Retinal pigment epithelial cell (primary cell): ENCODE results near the gene ACTG1.

Experiments
- DNase-seq: peaks from one replicate; pipeline ENCODE4 v3.0.0-alpha.2; 2010; ENCODE audit warnings: low read depth
- H3K4me3 ChIP-seq: 2 replicates; pipeline ENCODE4 v1.5.1; 2011; ENCODE audit warnings: mild to moderate bottlenecking, low read length, control low read depth, moderate library complexity
- TF ChIP-seq, protein P1 (sequence below): conservative IDR thresholded peaks from 2 replicates; pipeline ENCODE4 v1.5.1; 2011; ENCODE audit warnings: low read depth, low read length, control low read depth, inconsistent platforms

ACTG1 gene

DNA sequence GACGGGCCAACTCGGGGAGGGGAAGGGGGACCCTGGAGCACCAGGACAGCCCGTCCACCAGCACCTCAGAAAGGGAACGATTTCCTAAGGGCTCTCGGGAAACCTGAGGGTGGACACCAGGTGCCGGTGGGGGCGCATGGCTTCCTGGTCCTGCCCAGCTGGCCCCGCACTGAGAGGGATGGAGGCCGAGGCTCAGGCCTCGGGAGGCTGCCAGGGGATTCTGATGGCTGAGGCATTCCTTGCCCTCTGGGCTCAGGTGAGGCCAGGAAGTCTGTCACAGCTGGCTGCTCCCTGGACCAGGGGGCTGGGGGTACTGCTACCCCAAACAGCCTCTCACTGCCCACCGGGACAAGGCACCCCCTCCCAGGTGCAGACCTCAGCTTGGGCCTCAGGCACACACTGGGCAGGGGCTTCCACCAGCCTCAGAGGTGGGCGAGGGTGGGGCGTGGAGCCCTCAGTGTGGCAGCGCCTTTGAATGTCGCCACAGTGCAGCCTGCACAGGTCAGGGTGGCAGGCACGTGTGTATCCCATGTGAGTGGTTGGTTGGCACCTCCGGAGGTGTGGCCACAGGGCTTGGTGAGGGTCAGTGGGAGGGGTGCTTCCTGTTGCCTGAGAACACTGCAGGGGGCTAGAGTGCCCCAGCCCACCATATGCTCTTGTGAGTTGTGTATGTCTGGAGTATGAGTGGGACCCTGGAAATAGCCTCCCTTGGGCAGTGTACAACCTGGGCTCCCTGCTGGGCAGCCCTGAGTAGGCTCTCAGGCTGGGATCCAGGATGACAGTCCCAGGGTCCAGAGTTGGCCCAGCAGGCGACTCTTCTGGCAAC, 11.7 kb upstream of the ACTG1 start:
- DNase-seq, result no peak
- TF ChIP-seq, protein P1, sequence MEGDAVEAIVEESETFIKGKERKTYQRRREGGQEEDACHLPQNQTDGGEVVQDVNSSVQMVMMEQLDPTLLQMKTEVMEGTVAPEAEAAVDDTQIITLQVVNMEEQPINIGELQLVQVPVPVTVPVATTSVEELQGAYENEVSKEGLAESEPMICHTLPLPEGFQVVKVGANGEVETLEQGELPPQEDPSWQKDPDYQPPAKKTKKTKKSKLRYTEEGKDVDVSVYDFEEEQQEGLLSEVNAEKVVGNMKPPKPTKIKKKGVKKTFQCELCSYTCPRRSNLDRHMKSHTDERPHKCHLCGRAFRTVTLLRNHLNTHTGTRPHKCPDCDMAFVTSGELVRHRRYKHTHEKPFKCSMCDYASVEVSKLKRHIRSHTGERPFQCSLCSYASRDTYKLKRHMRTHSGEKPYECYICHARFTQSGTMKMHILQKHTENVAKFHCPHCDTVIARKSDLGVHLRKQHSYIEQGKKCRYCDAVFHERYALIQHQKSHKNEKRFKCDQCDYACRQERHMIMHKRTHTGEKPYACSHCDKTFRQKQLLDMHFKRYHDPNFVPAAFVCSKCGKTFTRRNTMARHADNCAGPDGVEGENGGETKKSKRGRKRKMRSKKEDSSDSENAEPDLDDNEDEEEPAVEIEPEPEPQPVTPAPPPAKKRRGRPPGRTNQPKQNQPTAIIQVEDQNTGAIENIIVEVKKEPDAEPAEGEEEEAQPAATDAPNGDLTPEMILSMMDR, result no peak
- no peak overlapping the region for H3K4me3 ChIP-seq

DNA sequence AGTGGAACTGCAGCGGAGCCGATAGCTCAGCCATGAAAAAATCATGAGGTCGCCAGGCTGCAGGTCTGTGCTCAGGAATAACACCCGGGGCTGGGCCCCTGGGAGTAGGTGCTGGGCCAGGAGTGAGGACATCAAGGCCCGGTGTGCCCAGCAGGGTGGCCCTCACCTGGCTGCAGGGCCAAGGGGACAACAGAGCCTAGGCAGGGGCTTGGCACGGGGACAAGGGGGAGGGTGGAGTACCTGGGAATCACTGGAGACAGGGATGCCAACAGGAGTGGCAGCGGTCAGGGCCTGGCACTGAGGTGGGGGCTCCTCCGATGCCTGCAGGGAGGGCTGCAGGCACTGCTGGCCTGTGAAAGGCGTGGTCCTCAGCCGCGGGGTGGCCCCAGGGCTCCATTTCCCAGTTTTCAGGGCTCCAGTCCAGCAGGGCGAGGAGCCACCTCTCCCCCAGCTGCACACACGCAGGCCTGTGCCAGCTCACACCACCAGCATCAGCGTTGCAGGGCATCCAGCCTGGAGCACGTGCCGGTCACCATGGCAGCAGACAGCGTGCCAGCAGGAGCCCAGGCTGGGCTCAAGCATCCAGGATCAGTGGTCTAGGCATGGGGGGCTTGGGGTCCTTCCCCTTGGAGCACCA, 10.9 kb upstream of the ACTG1 start:
- no peak for DNase-seq
- TF ChIP-seq, protein P1, result no peak
- H3K4me3 ChIP-seq, result no peak overlapping the region

DNA sequence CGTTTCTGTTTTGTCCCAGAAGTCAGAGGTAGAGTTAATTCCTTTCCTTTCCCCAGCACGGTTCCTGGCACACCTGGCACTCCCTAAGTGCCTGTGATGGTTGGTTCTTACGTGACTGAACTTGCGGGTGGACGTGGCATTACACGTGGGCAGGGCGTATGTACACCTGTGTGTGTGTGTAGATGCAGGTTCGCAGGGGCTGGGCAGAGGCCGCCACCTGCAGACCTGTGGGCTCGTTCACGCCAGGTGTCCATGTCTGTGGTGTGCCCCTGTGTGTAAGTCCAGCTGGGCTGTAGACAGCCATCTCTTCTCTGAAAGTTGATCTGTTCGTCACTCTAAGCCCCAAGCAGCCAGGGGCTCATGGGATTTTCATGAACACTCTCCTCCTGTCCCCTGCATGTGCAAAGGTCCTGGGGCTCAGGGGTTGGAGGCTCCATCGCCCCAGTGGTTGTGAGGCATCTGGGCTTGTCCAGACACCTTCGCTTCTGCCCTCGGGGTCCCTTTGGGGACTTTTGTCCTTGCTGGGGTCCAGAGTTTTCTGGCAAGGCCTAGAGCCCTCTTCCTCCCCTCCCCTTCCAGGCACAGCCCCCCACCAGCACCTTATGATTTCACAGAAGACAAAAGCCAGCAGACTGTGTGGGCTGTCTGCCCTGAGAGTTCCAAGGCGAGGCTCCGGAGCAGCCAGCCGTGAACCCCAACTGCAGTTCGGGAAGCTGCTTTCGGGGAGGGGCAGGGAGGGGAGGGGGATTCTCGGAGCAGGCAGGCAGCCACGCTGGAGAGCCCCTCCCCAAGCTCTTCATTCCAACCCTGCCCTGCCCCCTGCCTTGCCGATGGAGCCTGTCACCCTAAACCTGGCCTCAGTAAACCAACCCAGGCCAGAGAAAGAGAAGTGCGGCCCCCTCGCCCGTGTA, 10.1 kb upstream of the ACTG1 start:
- TF ChIP-seq, protein P1, result peak; percentile 53
- DNase-seq, result no peak
- H3K4me3 ChIP-seq, result no peak overlapping the region

DNA sequence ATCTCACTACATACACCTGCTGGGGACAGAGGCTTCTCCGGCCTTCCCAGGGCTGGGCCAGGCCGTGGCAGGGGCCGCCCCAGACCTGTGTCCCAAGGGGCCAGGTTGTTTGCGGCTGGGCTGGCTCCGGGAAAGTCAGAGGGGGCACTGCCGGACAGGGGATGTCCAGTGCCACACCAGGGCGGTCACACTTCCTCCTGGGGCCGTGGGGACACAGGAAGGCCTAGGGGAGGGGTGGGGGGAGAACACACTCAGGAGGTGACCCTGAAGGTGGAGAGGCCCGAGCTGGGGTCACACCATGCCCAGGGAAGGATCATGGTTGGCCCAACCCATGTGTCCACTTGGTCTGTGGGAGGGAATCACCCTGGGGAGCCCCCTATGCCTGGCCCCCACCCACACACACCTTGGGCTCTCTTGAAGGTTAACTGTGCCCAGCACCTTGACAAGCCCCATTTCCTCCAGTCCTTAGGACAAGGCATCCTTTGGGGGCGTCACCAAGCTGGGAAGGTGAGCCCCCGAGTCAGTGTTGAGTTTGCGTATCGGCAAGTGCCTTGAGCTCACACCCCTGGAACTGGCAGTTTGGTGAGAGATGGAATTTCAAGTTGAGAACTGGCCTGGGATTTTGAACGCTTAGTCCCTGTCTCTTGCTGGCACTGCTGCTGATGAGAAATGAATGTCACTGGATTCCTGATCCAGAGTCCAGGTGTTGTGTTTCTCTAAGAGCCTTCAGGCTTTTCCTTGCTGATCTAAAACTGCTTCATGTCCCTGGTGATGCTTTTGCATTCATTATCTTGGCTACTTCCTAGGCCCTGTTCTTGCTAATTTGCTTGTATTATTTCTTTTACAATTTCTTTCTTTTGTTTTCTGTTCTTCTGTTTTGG, 7.7 kb upstream of the ACTG1 start:
- TF ChIP-seq, protein P1, result no peak
- H3K4me3 ChIP-seq, result peak overlapping the region; percentile 33

DNA sequence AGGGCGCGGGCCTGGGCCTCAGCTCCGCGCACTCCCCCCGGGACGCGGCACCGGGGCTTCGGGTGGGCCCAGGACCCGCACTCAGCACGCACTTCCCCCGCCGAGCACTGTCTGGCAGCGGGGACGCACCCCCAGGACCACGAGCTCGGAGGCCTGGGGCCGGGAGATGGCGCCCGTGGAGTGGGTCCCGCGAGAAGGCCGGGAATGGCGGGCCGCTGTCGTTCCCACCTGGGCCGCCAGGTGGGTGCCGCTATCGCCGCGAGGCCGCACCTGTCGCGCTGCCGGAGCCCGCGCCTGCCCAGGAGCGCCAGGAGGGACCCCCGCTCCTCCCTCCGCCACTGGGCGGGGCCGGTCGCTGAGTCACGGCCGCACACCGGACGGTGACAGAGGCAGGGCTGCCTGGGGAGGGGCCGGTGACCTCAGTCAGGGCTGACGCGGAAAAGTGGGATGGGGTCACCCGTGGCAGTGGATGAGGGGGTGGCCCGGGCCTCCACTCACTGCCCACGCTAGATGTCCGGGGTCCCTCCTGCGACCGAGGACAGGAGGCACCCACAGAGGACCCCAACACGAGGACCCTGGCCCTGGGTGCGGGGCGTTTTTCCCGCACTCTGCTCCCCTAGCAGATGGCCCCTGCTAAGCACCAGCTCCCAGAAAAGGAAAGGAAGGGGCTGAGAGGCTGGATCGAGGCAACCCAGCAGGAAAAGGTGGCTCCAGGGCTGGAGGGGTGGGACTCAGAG, 6.9 kb upstream of the ACTG1 start:
- no peak for DNase-seq
- H3K4me3 ChIP-seq, result peak overlapping the region; percentile 33

More for the DNA sequence above, 7.7 kb upstream of the ACTG1 start:
- DNase-seq, result no peak

More for the DNA sequence above, 6.9 kb upstream of the ACTG1 start:
- TF ChIP-seq, protein P1, result peak; percentile 37
